Upper lobe of right lung (tissue), 1 donor: ENCODE data around the gene MSX2. TPM values are rescaled to one million over a fixed set of nuclear protein-coding genes. Genes with fewer than 3 reads are reported as not detected.

Experiments used
- ATAC-seq: fragments of 200-7000 bp; cut with Tn5 transposase; one replicate; pipeline ENCODE4 v1.9.1; 2020; ENCODE audit warnings: mild to moderate bottlenecking, moderate library complexity
- DNase-seq: peaks from one replicate; pipeline ENCODE4 v3.0.0-alpha.2; 2020
- H3K27ac ChIP-seq: fragments of 200-600 bp; one replicate; pipeline ENCODE4 v1.8.0; 2022
- H3K27me3 ChIP-seq: fragments of 200-600 bp; one replicate; pipeline ENCODE4 v1.8.0; 2022; ENCODE audit warnings: mild to moderate bottlenecking
- H3K36me3 ChIP-seq: fragments of 200-600 bp; one replicate; pipeline ENCODE4 v1.8.0; 2022
- H3K4me1 ChIP-seq: fragments of 200-600 bp; one replicate; pipeline ENCODE4 v1.8.0; 2022
- H3K4me3 ChIP-seq: fragments of 200-600 bp; one replicate; pipeline ENCODE4 v1.8.0; 2022; ENCODE audit warnings: mild to moderate bottlenecking
- H3K9me3 ChIP-seq: fragments of 200-600 bp; one replicate; pipeline ENCODE4 v1.8.0; 2022
- intact Hi-C: fragments of 100-400 bp; cut with DNase I; formaldehyde crosslinking; loops from one replicate; pipeline ENCODE4 v1.11.0; 2022
- total RNA-seq: library from RNA; stranded (reverse); fragmentation: NEBNext Ultra II Directional; extraction: Animal tissue kit (Norgen Biotek cat#: 25700); gene quantifications from one replicate; pipeline ENCODE4 v1.2.1, GENCODE V29; 2021
- TF ChIP-seq, protein P1 (sequence below): fragments of 200-600 bp; IDR thresholded peaks from one replicate; pipeline ENCODE4 v1.8.0; 2022; ENCODE audit warnings: antibody characterized with exemption
- donor health status: DM: no; HTN: yes; CAD: no; lungs with severe emphysema.

MSX2 gene
- total RNA-seq, 1 donor from 2014 or later = 0.52 TPM

GRCh38 chr5:174727794-174728680 is 3.7 kb downstream of the MSX2 start:
- intact Hi-C loops = no loop called here
- ATAC-seq (no peak), DNase-seq (no peak)
- Histone ChIP-seq H3K4me3 (no peak overlapping the region), H3K9me3 (no peaks in the 10 kb centered on the region), H3K36me3 (no peaks in the 10 kb centered on the region), H3K27me3 (peaks cover 91% of the 10 kb centered on the region), H3K27ac (no peak overlapping the region), H3K4me1 (peaks cover 7% of the 10 kb centered on the region)
- TF ChIP-seq, protein P1, sequence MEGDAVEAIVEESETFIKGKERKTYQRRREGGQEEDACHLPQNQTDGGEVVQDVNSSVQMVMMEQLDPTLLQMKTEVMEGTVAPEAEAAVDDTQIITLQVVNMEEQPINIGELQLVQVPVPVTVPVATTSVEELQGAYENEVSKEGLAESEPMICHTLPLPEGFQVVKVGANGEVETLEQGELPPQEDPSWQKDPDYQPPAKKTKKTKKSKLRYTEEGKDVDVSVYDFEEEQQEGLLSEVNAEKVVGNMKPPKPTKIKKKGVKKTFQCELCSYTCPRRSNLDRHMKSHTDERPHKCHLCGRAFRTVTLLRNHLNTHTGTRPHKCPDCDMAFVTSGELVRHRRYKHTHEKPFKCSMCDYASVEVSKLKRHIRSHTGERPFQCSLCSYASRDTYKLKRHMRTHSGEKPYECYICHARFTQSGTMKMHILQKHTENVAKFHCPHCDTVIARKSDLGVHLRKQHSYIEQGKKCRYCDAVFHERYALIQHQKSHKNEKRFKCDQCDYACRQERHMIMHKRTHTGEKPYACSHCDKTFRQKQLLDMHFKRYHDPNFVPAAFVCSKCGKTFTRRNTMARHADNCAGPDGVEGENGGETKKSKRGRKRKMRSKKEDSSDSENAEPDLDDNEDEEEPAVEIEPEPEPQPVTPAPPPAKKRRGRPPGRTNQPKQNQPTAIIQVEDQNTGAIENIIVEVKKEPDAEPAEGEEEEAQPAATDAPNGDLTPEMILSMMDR = no peak

- Histone ChIP-seq H3K4me3 (no peak overlapping the region), H3K27ac (no peak overlapping the region), H3K4me1 (peaks cover 7% of the 10 kb centered on the region), H3K36me3 (no peaks in the 10 kb centered on the region), H3K27me3 (peaks cover 91% of the 10 kb centered on the region), H3K9me3 (no peaks in the 10 kb centered on the region)
- intact Hi-C loops = no loop called here
- no peak for ATAC-seq
- DNase-seq = no peak
- TF ChIP-seq, protein P1 = no peak
Measured at GRCh38 chr5:174729075-174729680, 4.8 kb downstream of the MSX2 start.

GRCh38 chr5:174731214-174732035 is 7.0 kb downstream of the MSX2 start:
- H3K36me3 ChIP-seq = no peaks in the 10 kb centered on the region
- DNase-seq (no peak), ATAC-seq (no peak)
- H3K4me3 ChIP-seq = no peak overlapping the region
- H3K27ac ChIP-seq = no peak overlapping the region
- peaks cover 92% of the 10 kb centered on the region for H3K27me3 ChIP-seq
- TF ChIP-seq, protein P1 = no peak
- H3K9me3 ChIP-seq = no peaks in the 10 kb centered on the region
- H3K4me1 ChIP-seq = peaks cover 6% of the 10 kb centered on the region
- intact Hi-C loops = no loop called here

DNA sequence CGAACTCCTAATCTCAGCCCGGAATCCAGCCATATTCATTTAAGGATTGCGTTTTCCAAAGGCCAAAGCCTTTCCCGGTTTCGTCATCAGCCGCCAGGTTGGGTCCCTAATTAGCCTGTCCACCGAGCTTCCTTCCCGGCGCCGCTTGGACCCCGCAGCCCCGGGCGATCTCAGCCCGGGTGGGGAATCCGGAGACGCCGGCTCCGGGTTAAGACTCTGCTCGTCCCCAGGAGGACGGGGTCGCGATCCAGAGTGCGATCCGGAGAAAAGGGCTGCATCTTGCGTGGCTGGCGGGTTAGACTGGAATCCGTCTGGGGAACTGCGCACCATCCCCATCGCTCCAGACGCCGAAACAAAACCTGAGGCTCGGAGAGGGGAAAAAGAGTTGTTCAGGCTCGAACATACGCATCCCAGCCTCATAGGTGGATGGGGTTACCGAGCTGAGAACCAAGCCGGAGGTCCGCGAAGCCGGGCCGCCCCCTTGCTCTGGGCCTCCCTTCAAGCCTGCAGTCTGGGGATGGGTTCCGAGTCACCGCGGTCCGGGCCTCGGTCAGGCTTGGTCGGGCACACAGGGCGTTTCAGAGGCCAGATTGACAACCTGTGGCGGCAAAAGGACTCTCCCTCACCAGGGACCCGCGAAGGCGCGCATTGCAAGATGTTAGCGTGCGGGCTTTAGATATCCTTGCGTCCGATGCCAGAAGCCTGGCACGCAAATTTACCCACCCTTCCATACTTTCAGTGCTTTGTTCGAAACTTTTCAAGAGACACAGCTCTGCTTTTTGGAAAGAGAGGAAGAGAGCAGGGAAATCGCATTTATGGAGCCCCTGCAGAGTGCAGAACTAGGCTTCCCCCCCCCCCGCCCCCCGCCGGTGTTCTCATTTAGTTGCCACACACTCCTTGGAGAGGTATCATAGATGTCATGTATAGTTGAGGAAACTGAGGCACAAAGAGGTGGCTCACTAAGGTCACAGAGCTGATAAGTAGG is 7.9 kb downstream of the MSX2 start:
- DNase-seq (no peak), ATAC-seq (no peak)
- Histone ChIP-seq H3K4me1 (peaks cover 6% of the 10 kb centered on the region), H3K4me3 (no peak overlapping the region), H3K27me3 (peaks cover 90% of the 10 kb centered on the region), H3K27ac (no peak overlapping the region), H3K36me3 (no peaks in the 10 kb centered on the region), H3K9me3 (no peaks in the 10 kb centered on the region)
- TF ChIP-seq, protein P1 = no peak
- intact Hi-C loops = no loop called here
